SK-N-SH (cell line): ENCODE data around the gene KAT6B. TPM values are rescaled to one million over a fixed set of nuclear protein-coding genes. Genes with fewer than 3 reads are reported as not detected.

Experiments
- CTCF ChIA-PET: fragments of 300-600, 350-600 bp; formaldehyde crosslinking; extraction: SDS; loops from one replicate; lab custom pipeline; 2021; lab: Yijun Ruan, JAX
- POLR2A ChIA-PET: fragments of 350-600 bp; sonication (Branson Sonifier 250); formaldehyde crosslinking; extraction: SDS; loops from one replicate; lab custom pipeline; 2020; ENCODE audit warnings: antibody characterized with exemption, inconsistent platforms; lab: Yijun Ruan, JAX
- DNase-seq: peaks from one replicate; pipeline ENCODE4 v3.0.0; 2012
- H2AFZ ChIP-seq: fragments of 200-600 bp; sonication (generic); 2 replicates; pipeline ENCODE4 v1.8.1; 2016; ENCODE audit warnings: antibody characterized with exemption, mild to moderate bottlenecking, low read depth
- H3F3A ChIP-seq: fragments of 200-600 bp; sonication (generic); replicated peaks from 2 replicates; pipeline ENCODE3; 2016; ENCODE audit warnings: antibody characterized with exemption, mild to moderate bottlenecking; ENCODE audit not compliant: insufficient read depth
- H3K27ac ChIP-seq, 2 experiments: fragments of 200-500 bp in 1 of 2; fragments of 200-600 bp in 1 of 2; sonication (Bioruptor generic) in 1 of 2; sonication (generic), shearing (Covaris generic) in 1 of 2; 2 replicates each; pipeline versions ENCODE4 v1.5.1 to v1.6.1; 2014 to 2016; ENCODE audit warnings: low read depth in 2 of 2, inconsistent platforms in 1 of 2, low read length in 1 of 2, mild to moderate bottlenecking in 1 of 2, mixed read lengths in 1 of 2
- H3K27me3 ChIP-seq: fragments of 200-600 bp; sonication (generic), shearing (Covaris generic); 2 replicates; pipeline ENCODE4 v1.6.1; 2016; ENCODE audit warnings: mixed run types; ENCODE audit not compliant: insufficient read depth
- H3K36me3 ChIP-seq, 2 experiments: fragments of 200-500 bp in 1 of 2; fragments of 200-600 bp in 1 of 2; sonication (Bioruptor generic) in 1 of 2; sonication (generic) in 1 of 2; replicated peaks in 1 of 2; 2 replicates each; pipeline versions ENCODE3 to v1.5.1; 2014 to 2016; ENCODE audit warnings: low read length in 1 of 2, mild to moderate bottlenecking in 1 of 2; ENCODE audit not compliant: insufficient read depth in 2 of 2, control insufficient read depth in 1 of 2
- H3K4me1 ChIP-seq, 2 experiments: fragments of 200-500 bp in 1 of 2; fragments of 200-600 bp in 1 of 2; sonication (Bioruptor generic) in 1 of 2; sonication (generic), shearing (Covaris generic) in 1 of 2; 2 replicates each; pipeline versions ENCODE4 v1.5.1 to v1.6.1; 2014 to 2016; ENCODE audit warnings: low read depth in 1 of 2, low read length in 1 of 2, mixed run types in 1 of 2; ENCODE audit not compliant: insufficient read depth in 2 of 2, control insufficient read depth in 1 of 2
- H3K4me2 ChIP-seq: fragments of 200-600 bp; sonication (generic), shearing (Covaris generic); 2 replicates; pipeline ENCODE4 v1.6.1; 2017; ENCODE audit warnings: mixed run types
- H3K4me3 ChIP-seq, 2 experiments: fragments of 200-500 bp in 1 of 2; fragments of 200-600 bp in 1 of 2; sonication (Bioruptor generic) in 1 of 2; sonication (generic), shearing (Covaris generic) in 1 of 2; 2 replicates each; pipeline versions ENCODE4 v1.5.1 to v1.8.1; 2014 to 2016; ENCODE audit warnings: low read depth in 2 of 2, inconsistent platforms in 1 of 2, low read length in 1 of 2, mild to moderate bottlenecking in 1 of 2, mixed read lengths in 1 of 2, moderate library complexity in 1 of 2
- H3K79me2 ChIP-seq: fragments of 200-600 bp; sonication (generic); 2 replicates; pipeline ENCODE4 v1.8.1; 2017; ENCODE audit warnings: mild to moderate bottlenecking; ENCODE audit not compliant: insufficient read depth
- H3K9ac ChIP-seq: fragments of 200-600 bp; sonication (generic); 2 replicates; pipeline ENCODE4 v1.6.1; 2017; ENCODE audit warnings: mixed run types
- H3K9me2 ChIP-seq: fragments of 200-600 bp; sonication (generic); 2 replicates; pipeline ENCODE4 v1.6.1; 2017; ENCODE audit warnings: mixed run types
- H3K9me3 ChIP-seq: fragments of 200-600 bp; sonication (generic); 2 replicates; pipeline ENCODE4 v1.6.1; 2017; ENCODE audit warnings: mixed run types, mild to moderate bottlenecking, moderate library complexity
- H4K20me1 ChIP-seq: fragments of 200-600 bp; sonication (generic); 2 replicates; pipeline ENCODE4 v1.6.1; 2017; ENCODE audit warnings: mild to moderate bottlenecking, mixed run types; ENCODE audit not compliant: insufficient read depth
- CHD2 ChIP-seq: fragments of 150-350 bp; IDR thresholded peaks from 2 replicates; pipeline ENCODE4 v1.6.1; 2018; ENCODE audit warnings: low read length; ENCODE audit not compliant: partially characterized antibody
- ELF1 ChIP-seq: IDR thresholded peaks from 2 replicates; pipeline ENCODE4 v1.4.0; 2012
- EP300 ChIP-seq, 2 experiments: IDR thresholded peaks; 2 replicates each; pipeline versions ENCODE4 v1.4.0 to v1.6.1; 2012; ENCODE audit warnings: borderline replicate concordance in 1 of 2, low read depth in 1 of 2, low read length in 1 of 2
- FOSL2 ChIP-seq: IDR thresholded peaks from 2 replicates; pipeline ENCODE4 v1.4.0; 2012; ENCODE audit warnings: low read depth, mild to moderate bottlenecking, moderate library complexity, borderline replicate concordance
- FOXJ3 ChIP-seq: sonication (generic); formaldehyde crosslinking; IDR thresholded peaks from 2 replicates; pipeline ENCODE4 v1.5.1; 2020; ENCODE audit warnings: mild to moderate bottlenecking, missing genetic modification reagents
- FOXM1 ChIP-seq: IDR thresholded peaks from 2 replicates; pipeline ENCODE4 v1.4.0; 2012; ENCODE audit warnings: low read depth, mild to moderate bottlenecking
- GATA2 ChIP-seq: sonication (generic); formaldehyde crosslinking; IDR thresholded peaks from 2 replicates; pipeline ENCODE4 v1.5.0; 2020; ENCODE audit warnings: mild to moderate bottlenecking, missing genetic modification reagents
- JUND ChIP-seq: IDR thresholded peaks from 2 replicates; pipeline ENCODE4 v1.4.0; 2012
- MXI1 ChIP-seq: IDR thresholded peaks from 2 replicates; pipeline ENCODE4 v1.6.1; 2012; ENCODE audit warnings: mild to moderate bottlenecking, low read depth, low read length, improper control_type of control experiment
- NFIC ChIP-seq: IDR thresholded peaks from 2 replicates; pipeline ENCODE4 v1.4.0; 2012; ENCODE audit warnings: borderline replicate concordance
- NRF1 ChIP-seq: IDR thresholded peaks from 2 replicates; pipeline ENCODE4 v1.6.1; 2012; ENCODE audit warnings: low read depth, mild to moderate bottlenecking, low read length
- POLR2AphosphoS5 ChIP-seq: IDR thresholded peaks from 2 replicates; pipeline ENCODE4 v1.6.1; 2012; ENCODE audit warnings: low read depth, low read length
- RAD21 ChIP-seq: IDR thresholded peaks from 2 replicates; pipeline ENCODE4 v1.6.1; 2012; ENCODE audit warnings: mild to moderate bottlenecking, low read length
- RCOR1 ChIP-seq: fragments of 150-350 bp; IDR thresholded peaks from 2 replicates; pipeline ENCODE4 v1.6.1; 2017; ENCODE audit warnings: antibody characterized with exemption, low read length
- SIN3A ChIP-seq: IDR thresholded peaks from 2 replicates; pipeline ENCODE4 v1.6.1; 2012; ENCODE audit warnings: low read depth, mild to moderate bottlenecking, low read length, moderate library complexity, borderline replicate concordance
- SMC3 ChIP-seq: IDR thresholded peaks from 2 replicates; pipeline ENCODE4 v1.6.1; 2012; ENCODE audit warnings: low read depth, low read length, improper control_type of control experiment
- TAF1 ChIP-seq: IDR thresholded peaks from 2 replicates; pipeline ENCODE4 v1.6.1; 2012; ENCODE audit warnings: low read depth, mild to moderate bottlenecking, low read length, moderate library complexity, borderline replicate concordance
- WGBS: methylation state at CpG from one replicate; pipeline ENCODE4 v1.1.6; 2017; ENCODE audit warnings: low lambda C conversion rate; 5-methylcytosine and 5-hydroxymethylcytosine counted together
- polyA plus RNA-seq, 3 experiments: library from polyadenylated mRNA; depleted of rRNA; stranded (reverse); fragments of >200 nt; gene quantifications; 2 replicates each; pipeline ENCODE4 v1.2.3, GENCODE V29; 2012
- TF ChIP-seq, protein P1 (sequence below): fragments of 150-350 bp; IDR thresholded peaks from 2 replicates; pipeline ENCODE4 v1.6.1; 2016; ENCODE audit warnings: mild to moderate bottlenecking, low read depth, low read length
- TF ChIP-seq, protein P2 (sequence below): IDR thresholded peaks from 2 replicates; pipeline ENCODE4; 2012
- TF ChIP-seq, protein P3 (sequence below): IDR thresholded peaks from 2 replicates; pipeline ENCODE4 v1.4.0; 2012; ENCODE audit warnings: low read depth, borderline replicate concordance
- TF ChIP-seq, protein P4 (sequence below): IDR thresholded peaks from 2 replicates; pipeline ENCODE4 v1.6.1; 2012; ENCODE audit warnings: mild to moderate bottlenecking, low read depth, low read length, moderate library complexity
- TF ChIP-seq, protein P5 (sequence below): fragments of 200-600 bp; sonication (generic); IDR thresholded peaks from 2 replicates; pipeline ENCODE4 v1.6.1; 2017; ENCODE audit warnings: antibody characterized with exemption, mild to moderate bottlenecking, moderate library complexity

KAT6B gene
- polyA plus RNA-seq, 1 of the 3 experiments (the other 2 are of a cell fraction), result 4.3 TPM

DNA sequence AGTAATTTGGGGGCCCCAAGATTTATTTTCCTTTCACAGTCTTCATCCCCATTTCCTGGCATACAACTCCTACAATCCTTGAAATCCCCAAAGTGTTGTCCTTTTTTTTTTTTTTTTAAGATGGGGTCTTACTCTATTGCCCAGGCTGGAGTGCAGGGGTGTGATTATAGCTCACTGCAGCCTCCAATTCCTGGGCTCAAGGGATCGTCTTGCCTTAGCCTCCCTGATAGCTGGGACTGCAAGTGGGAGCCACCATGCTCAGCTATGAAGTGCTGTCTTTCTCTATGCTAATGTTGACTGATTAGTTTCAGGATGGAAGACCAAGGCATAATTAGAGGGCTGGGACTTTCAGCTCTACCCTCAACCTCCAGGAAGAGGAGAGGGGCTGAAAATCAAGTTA lies 41.9 kb upstream of the KAT6B start:
- POLR2A ChIA-PET, result no interaction called here
- no peak overlapping the region for H3K4me2 ChIP-seq
- no peaks in the 10 kb centered on the region for H3K36me3 ChIP-seq
- no peaks in the 10 kb centered on the region for H3K9me3 ChIP-seq
- no peak for DNase-seq
- H3K4me3 ChIP-seq, result no peak overlapping the region
- no peak overlapping the region for H2AFZ ChIP-seq
- TF ChIP-seq NRF1 (no peak), POLR2AphosphoS5 (no peak), SMC3 (no peak), MXI1 (no peak), JUND (no peak), TAF1 (no peak), RCOR1 (no peak), FOXJ3 (CRISPR knock-in tag) (no peak)
- TF ChIP-seq, protein P1, sequence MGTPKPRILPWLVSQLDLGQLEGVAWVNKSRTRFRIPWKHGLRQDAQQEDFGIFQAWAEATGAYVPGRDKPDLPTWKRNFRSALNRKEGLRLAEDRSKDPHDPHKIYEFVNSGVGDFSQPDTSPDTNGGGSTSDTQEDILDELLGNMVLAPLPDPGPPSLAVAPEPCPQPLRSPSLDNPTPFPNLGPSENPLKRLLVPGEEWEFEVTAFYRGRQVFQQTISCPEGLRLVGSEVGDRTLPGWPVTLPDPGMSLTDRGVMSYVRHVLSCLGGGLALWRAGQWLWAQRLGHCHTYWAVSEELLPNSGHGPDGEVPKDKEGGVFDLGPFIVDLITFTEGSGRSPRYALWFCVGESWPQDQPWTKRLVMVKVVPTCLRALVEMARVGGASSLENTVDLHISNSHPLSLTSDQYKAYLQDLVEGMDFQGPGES, result no peak
- TF ChIP-seq, protein P2, sequence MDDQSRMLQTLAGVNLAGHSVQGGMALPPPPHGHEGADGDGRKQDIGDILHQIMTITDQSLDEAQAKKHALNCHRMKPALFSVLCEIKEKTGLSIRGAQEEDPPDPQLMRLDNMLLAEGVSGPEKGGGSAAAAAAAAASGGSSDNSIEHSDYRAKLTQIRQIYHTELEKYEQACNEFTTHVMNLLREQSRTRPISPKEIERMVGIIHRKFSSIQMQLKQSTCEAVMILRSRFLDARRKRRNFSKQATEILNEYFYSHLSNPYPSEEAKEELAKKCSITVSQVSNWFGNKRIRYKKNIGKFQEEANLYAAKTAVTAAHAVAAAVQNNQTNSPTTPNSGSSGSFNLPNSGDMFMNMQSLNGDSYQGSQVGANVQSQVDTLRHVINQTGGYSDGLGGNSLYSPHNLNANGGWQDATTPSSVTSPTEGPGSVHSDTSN, result no peak
- H3K9me2 ChIP-seq, result no peaks in the 10 kb centered on the region
- H4K20me1 ChIP-seq, result no peaks in the 10 kb centered on the region
- no peaks in the 10 kb centered on the region for H3K79me2 ChIP-seq
- no peaks in the 10 kb centered on the region for H3F3A ChIP-seq
- H3K4me1 ChIP-seq, result no peaks in the 10 kb centered on the region
- no peaks in the 10 kb centered on the region for H3K27me3 ChIP-seq
- H3K9ac ChIP-seq, result no peak overlapping the region
- H3K27ac ChIP-seq, result no peak overlapping the region
- 54% methylated on average over 1 of the region's 1 CpG for WGBS
- CTCF ChIA-PET, result interaction anchor here (1.7 kb wide), 1 partner anchor 39 kb away, joined by 3 read pairs; no protein-coding TSS in a partner anchor

DNA sequence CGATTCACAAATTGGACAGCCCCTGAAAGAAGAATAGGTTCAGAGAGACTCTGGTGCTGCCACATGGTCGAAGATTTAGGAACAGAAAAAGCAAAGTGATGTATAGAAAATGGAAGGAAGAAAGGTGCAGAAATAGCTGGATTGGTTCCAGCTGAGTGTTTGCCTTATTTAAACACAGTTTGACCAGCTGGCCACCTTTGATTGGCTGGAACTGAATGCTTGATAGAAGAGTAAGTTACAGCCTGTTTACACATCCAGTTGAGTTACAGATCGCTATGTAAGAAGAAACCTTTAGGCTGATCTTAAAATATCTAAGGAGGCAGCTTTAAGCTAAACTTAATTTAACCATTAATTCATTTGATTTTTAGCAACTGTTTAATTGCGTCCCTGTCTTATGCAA lies 40.3 kb upstream of the KAT6B start:
- no peak for DNase-seq
- no peak overlapping the region for H3K4me3 ChIP-seq
- H3K36me3 ChIP-seq, result no peaks in the 10 kb centered on the region
- no peaks in the 10 kb centered on the region for H3K79me2 ChIP-seq
- CTCF ChIA-PET, result no interaction called here
- 66% methylated on average over 4 of the region's 4 CpGs for whole genome bisulfite sequencing
- H3K27ac ChIP-seq, result no peak overlapping the region
- H3K9me3 ChIP-seq, result no peaks in the 10 kb centered on the region
- TF ChIP-seq NRF1 (no peak), CHD2 (no peak), SIN3A (no peak), RAD21 (no peak), FOXM1 (no peak), EP300 (IDR thresholded peaks at IDR 0.05; ENCODE audit: borderline replicate concordance in 1 of 2, low read depth in 1 of 2, low read length in 1 of 2) (no peak), NFIC (no peak), GATA2 (CRISPR knock-in tag) (no peak), ELF1 (no peak), FOSL2 (no peak)
- TF ChIP-seq, protein P3, sequence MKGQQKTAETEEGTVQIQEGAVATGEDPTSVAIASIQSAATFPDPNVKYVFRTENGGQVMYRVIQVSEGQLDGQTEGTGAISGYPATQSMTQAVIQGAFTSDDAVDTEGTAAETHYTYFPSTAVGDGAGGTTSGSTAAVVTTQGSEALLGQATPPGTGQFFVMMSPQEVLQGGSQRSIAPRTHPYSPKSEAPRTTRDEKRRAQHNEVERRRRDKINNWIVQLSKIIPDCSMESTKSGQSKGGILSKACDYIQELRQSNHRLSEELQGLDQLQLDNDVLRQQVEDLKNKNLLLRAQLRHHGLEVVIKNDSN, result no peak
- TF ChIP-seq, protein P4, sequence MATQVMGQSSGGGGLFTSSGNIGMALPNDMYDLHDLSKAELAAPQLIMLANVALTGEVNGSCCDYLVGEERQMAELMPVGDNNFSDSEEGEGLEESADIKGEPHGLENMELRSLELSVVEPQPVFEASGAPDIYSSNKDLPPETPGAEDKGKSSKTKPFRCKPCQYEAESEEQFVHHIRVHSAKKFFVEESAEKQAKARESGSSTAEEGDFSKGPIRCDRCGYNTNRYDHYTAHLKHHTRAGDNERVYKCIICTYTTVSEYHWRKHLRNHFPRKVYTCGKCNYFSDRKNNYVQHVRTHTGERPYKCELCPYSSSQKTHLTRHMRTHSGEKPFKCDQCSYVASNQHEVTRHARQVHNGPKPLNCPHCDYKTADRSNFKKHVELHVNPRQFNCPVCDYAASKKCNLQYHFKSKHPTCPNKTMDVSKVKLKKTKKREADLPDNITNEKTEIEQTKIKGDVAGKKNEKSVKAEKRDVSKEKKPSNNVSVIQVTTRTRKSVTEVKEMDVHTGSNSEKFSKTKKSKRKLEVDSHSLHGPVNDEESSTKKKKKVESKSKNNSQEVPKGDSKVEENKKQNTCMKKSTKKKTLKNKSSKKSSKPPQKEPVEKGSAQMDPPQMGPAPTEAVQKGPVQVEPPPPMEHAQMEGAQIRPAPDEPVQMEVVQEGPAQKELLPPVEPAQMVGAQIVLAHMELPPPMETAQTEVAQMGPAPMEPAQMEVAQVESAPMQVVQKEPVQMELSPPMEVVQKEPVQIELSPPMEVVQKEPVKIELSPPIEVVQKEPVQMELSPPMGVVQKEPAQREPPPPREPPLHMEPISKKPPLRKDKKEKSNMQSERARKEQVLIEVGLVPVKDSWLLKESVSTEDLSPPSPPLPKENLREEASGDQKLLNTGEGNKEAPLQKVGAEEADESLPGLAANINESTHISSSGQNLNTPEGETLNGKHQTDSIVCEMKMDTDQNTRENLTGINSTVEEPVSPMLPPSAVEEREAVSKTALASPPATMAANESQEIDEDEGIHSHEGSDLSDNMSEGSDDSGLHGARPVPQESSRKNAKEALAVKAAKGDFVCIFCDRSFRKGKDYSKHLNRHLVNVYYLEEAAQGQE, result no peak
- TF ChIP-seq, protein P5, sequence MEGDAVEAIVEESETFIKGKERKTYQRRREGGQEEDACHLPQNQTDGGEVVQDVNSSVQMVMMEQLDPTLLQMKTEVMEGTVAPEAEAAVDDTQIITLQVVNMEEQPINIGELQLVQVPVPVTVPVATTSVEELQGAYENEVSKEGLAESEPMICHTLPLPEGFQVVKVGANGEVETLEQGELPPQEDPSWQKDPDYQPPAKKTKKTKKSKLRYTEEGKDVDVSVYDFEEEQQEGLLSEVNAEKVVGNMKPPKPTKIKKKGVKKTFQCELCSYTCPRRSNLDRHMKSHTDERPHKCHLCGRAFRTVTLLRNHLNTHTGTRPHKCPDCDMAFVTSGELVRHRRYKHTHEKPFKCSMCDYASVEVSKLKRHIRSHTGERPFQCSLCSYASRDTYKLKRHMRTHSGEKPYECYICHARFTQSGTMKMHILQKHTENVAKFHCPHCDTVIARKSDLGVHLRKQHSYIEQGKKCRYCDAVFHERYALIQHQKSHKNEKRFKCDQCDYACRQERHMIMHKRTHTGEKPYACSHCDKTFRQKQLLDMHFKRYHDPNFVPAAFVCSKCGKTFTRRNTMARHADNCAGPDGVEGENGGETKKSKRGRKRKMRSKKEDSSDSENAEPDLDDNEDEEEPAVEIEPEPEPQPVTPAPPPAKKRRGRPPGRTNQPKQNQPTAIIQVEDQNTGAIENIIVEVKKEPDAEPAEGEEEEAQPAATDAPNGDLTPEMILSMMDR, result no peak
- no peaks in the 10 kb centered on the region for H3K4me1 ChIP-seq
- no peaks in the 10 kb centered on the region for H3K27me3 ChIP-seq
- no peak overlapping the region for H2AFZ ChIP-seq
- no peaks in the 10 kb centered on the region for H3K9me2 ChIP-seq
- POLR2A ChIA-PET, result no interaction called here
- no peaks in the 10 kb centered on the region for H4K20me1 ChIP-seq
- no peaks in the 10 kb centered on the region for H3F3A ChIP-seq
- H3K4me2 ChIP-seq, result no peak overlapping the region
- H3K9ac ChIP-seq, result no peak overlapping the region
